ENCODE measurements around the gene INIP. TPM values are rescaled to one million over a fixed set of nuclear protein-coding genes. Genes with fewer than 3 reads are reported as not detected.

INIP gene
- total RNA-seq, 2 experiments from 2014 or later = 23.2 to 34.4 TPM

- H2AFZ ChIP-seq (ENCODE audit: low read length) = no peak overlapping the region
- DNase-seq (ENCODE audit: low spot score) = no peak
- H3K27ac ChIP-seq (ENCODE audit: low read depth, low read length, poor library complexity, severe bottlenecking) = no peak overlapping the region
- H4K20me1 ChIP-seq (ENCODE audit: insufficient read depth, low read length) = no peaks in the 10 kb centered on the region
- no peaks in the 10 kb centered on the region for H3K9me3 ChIP-seq (ENCODE audit: low read length)
- intact Hi-C loops (cut with micrococcal nuclease; ENCODE audit: unreplicated experiment) = no loop called here
- ChIA-PET CTCF (ENCODE audit: unreplicated experiment) (interaction anchor here (0.6 kb wide), 1 partner anchor 1837 kb away, joined by 3 read pairs; no protein-coding TSS in a partner anchor), POLR2A (interaction anchor here (0.7 to 1.8 kb wide), 3 partner anchors 11 to 243 kb away, joined by 3 to 7 read pairs (median 3); no protein-coding TSS in a partner anchor)
- no peak overlapping the region for H3K4me2 ChIP-seq (ENCODE audit: low read length)
- no peaks in the 10 kb centered on the region for H3K36me3 ChIP-seq (ENCODE audit: insufficient read depth, low read length)
- no peaks in the 10 kb centered on the region for H3K9me2 ChIP-seq (ENCODE audit: insufficient read depth, low read length)
- no peaks in the 10 kb centered on the region for H3K4me1 ChIP-seq (ENCODE audit: insufficient read depth, low read length, poor library complexity, severe bottlenecking)
- BruUV-seq (replicated peaks) = no TSS peak
- no peaks in the 10 kb centered on the region for H3K79me2 ChIP-seq (ENCODE audit: insufficient read depth, low read depth, low read length)
- no peak overlapping the region for H3K4me3 ChIP-seq (ENCODE audit: low read depth, low read length, poor library complexity, severe bottlenecking)
- TF ChIP-seq EZH2phosphoT487 (IDR thresholded peaks at IDR 0.05; ENCODE audit: borderline replicate concordance, low read depth, low read length) (no peak), CTCF (conservative IDR thresholded peaks at IDR 0.05; ENCODE audit: low read length) (no peak)
These were observed 17.0 kb upstream of the INIP start for GRCh38 chr9:112734892-112735291.

- TF ChIP-seq EZH2phosphoT487 (IDR thresholded peaks at IDR 0.05; ENCODE audit: borderline replicate concordance, low read depth, low read length) = no peak
- no peak for TF ChIP-seq CTCF (conservative IDR thresholded peaks at IDR 0.05; ENCODE audit: low read length)
- POLR2A ChIA-PET = interaction anchor here (0.6 to 5.3 kb wide), 4 partner anchors 11 to 758 kb away, joined by 3 to 30 read pairs (median 10); partner anchors contain the start of gene INIP
- no peak overlapping the region for H3K27ac ChIP-seq (ENCODE audit: low read depth, low read length, poor library complexity, severe bottlenecking)
- H3K36me3 ChIP-seq (ENCODE audit: insufficient read depth, low read length) = no peaks in the 10 kb centered on the region
- no peaks in the 10 kb centered on the region for H3K9me3 ChIP-seq (ENCODE audit: low read length)
- no peak for DNase-seq (ENCODE audit: low spot score)
- intact Hi-C loops (cut with micrococcal nuclease; ENCODE audit: unreplicated experiment) = no loop called here
- H2AFZ ChIP-seq (ENCODE audit: low read length) = no peak overlapping the region
- no peaks in the 10 kb centered on the region for H3K4me1 ChIP-seq (ENCODE audit: insufficient read depth, low read length, poor library complexity, severe bottlenecking)
- no peak overlapping the region for H3K4me3 ChIP-seq (ENCODE audit: low read depth, low read length, poor library complexity, severe bottlenecking)
- H3K4me2 ChIP-seq (ENCODE audit: low read length) = no peak overlapping the region
- CTCF ChIA-PET (ENCODE audit: unreplicated experiment) = no interaction called here
- no peaks in the 10 kb centered on the region for H4K20me1 ChIP-seq (ENCODE audit: insufficient read depth, low read length)
- H3K79me2 ChIP-seq (ENCODE audit: insufficient read depth, low read depth, low read length) = no peaks in the 10 kb centered on the region
- H3K9me2 ChIP-seq (ENCODE audit: insufficient read depth, low read length) = no peaks in the 10 kb centered on the region
- BruUV-seq (replicated peaks) = no TSS peak
These were observed 14.1 kb upstream of the INIP start for GRCh38 chr9:112731971-112732370.

- Histone ChIP-seq H3K79me2 (ENCODE audit: insufficient read depth, low read depth, low read length) (no peaks in the 10 kb centered on the region), H2AFZ (ENCODE audit: low read length) (no peak overlapping the region), H3K36me3 (ENCODE audit: insufficient read depth, low read length) (no peaks in the 10 kb centered on the region), H3K4me1 (ENCODE audit: insufficient read depth, low read length, poor library complexity, severe bottlenecking) (peaks cover 12% of the 10 kb centered on the region), H3K4me3 (ENCODE audit: low read depth, low read length, poor library complexity, severe bottlenecking) (no peak overlapping the region), H3K27ac (ENCODE audit: low read depth, low read length, poor library complexity, severe bottlenecking) (no peak overlapping the region), H3K4me2 (ENCODE audit: low read length) (no peak overlapping the region), H3K9me3 (ENCODE audit: low read length) (no peaks in the 10 kb centered on the region), H4K20me1 (ENCODE audit: insufficient read depth, low read length) (no peaks in the 10 kb centered on the region), H3K9me2 (ENCODE audit: insufficient read depth, low read length) (no peaks in the 10 kb centered on the region)
- ChIA-PET CTCF (ENCODE audit: unreplicated experiment) (interaction anchor here (1.4 kb wide), 1 partner anchor 10 kb away, joined by 3 read pairs; the partner anchor contains the start of gene INIP), POLR2A (interaction anchor here (5.3 kb wide), 1 partner anchor 11 kb away, joined by 30 read pairs; the partner anchor contains the start of gene INIP)
- no peak for DNase-seq (ENCODE audit: low spot score)
- intact Hi-C loops (cut with micrococcal nuclease; ENCODE audit: unreplicated experiment) = no loop called here
- TF ChIP-seq EZH2phosphoT487 (IDR thresholded peaks at IDR 0.05; ENCODE audit: borderline replicate concordance, low read depth, low read length) (no peak), CTCF (conservative IDR thresholded peaks at IDR 0.05; ENCODE audit: low read length) (no peak)
- no TSS peak for BruUV-seq (replicated peaks)
These were observed 10.5 kb upstream of the INIP start for GRCh38 chr9:112728401-112728800.
